Activated CD4-positive, alpha-beta T cell treated with anti-CD3 and anti-CD28 coated beads, Interleukin-2, Interleukin-4, amounts not matched to agents 100 ng/mL and 50 ng/mL, durations not matched to agents 16 hours and 8 hours (primary cell): ENCODE measurements around the gene KRTAP19-3.

Source experiments
- DNase-seq: peaks from one replicate; pipeline ENCODE4 v3.0.0-alpha.2; 2020; ENCODE audit warnings: low spot score

The KRTAP19-3 gene

GRCh38 chr21:30491963-30492428 is at the start of gene KRTAP19-3:
Gene KRTAP19-3, minus strand, starts transcription at chr21:30492013. Its CDS starts 56 bp downstream, at chr21:30491957.
- DNase-seq = no peak

DNA sequence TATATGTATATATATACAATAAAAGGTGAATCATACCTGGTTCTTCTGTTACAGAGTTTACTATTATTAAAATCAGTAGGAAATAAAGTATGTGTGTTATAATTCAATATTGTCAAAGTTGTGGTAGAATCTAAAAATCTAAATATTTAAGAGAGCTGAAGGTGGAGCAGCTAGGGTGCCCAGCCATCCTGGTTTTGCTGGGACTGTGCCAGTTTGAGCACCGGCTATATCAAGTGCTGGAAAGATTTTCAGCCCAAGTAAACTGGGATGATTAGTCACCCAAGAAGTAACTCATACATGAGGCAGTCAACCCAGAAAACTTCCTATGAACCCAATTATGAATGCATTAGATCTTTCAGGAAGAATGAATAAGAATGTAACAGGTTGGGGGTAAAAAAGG is 27.1 kb upstream of the KRTAP19-3 start:
- no peak for DNase-seq

DNA sequence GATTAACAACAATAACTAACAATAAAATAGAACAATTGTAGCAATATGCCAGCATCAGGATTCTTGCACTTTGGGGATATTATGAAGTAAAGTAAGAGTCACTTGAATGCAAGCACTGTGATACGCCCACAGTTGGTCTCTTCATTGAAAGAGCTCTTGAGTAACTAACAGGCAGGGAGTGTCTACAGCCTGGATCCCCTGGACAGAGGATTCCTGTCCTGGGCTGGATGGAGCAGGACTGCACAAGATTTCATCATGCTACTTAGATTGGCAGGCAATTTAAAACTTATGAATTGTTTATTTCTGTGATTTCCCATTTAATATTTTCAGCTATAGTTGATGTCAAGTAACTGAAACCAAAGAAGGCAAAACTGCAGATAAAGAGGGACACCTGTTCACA is 23.9 kb upstream of the KRTAP19-3 start:
- DNase-seq = no peak

DNA sequence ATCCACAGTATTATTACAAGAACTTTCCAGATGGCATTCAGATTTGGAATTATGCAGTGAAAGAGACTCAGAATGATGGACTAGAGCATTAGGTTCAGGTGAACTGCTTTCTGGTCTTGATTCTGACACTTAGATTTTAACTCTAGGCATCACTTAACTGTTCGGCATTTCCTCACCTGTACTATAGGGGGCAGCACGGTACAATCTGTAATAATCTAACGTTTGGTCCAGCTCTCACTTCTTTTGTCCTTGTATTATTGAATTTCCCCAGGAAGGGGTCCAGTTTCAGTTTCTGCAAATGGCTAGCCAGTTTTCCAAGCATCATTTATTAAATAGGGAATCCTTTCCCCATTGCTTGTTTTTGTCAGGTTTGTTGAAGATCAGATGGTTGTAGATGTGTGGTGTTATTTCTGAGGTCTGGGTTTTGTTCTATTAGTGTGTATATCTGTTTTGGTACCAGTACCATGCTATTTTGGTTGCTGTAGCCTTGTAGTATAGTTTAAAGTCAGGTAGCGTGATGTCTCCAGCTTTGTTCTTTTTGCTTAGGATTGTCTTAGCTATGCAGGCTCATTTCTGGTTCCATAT is 13.9 kb upstream of the KRTAP19-3 start:
- DNase-seq = peak; percentile 39

GRCh38 chr21:30502041-30502440 is 10.2 kb upstream of the KRTAP19-3 start, which contains the start of gene KRTAP19-5:
Gene KRTAP19-5, minus strand, starts transcription at chr21:30502141. Its CDS starts 51 bp downstream, at chr21:30502090.
- DNase-seq = no peak

- DNase-seq = no peak
Observed at GRCh38 chr21:30497065-30497464, 5.3 kb upstream of the KRTAP19-3 start, which contains the start of gene KRTAP19-4. Gene KRTAP19-4, minus strand, starts transcription at chr21:30497165. Its CDS starts 55 bp downstream, at chr21:30497110.

- no peak for DNase-seq
Observed at GRCh38 chr21:30487336-30487735, 4.5 kb downstream of the KRTAP19-3 start, which contains the start of gene KRTAP19-2. Gene KRTAP19-2, minus strand, starts transcription at chr21:30487436. Its CDS starts 88 bp downstream, at chr21:30487348.

DNA sequence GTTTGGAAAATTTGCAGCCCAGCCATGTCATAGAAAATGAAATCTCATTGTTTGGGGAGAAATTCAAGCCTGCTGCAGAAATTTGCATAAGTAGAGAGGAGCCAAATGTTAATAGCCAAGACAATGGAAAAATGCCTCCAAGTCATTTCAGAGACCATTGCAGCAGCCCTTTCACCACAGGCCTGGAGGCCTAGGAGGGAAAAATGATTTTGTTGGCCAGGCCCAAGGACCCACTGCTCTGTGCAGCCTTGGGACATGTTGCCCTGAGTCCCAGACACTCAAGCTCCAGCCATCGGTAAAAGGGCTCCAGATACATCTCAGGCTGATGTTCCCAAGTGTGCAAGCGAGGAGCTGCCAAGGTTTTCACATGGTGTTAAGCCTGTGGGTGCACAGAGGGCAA is 5.6 kb downstream of the KRTAP19-3 start:
- DNase-seq = no peak

GRCh38 chr21:30482130-30482529 is 9.7 kb downstream of the KRTAP19-3 start:
- no peak for DNase-seq

- no peak for DNase-seq
Observed at GRCh38 chr21:30480145-30480544, 11.7 kb downstream of the KRTAP19-3 start, which contains the start of gene KRTAP19-1. Gene KRTAP19-1, minus strand, starts transcription at chr21:30480367. Its CDS starts 50 bp downstream, at chr21:30480317.

GRCh38 chr21:30479259-30479658 is 12.6 kb downstream of the KRTAP19-3 start:
- DNase-seq = no peak

- no peak for DNase-seq
Observed at GRCh38 chr21:30478004-30478403, 13.8 kb downstream of the KRTAP19-3 start.

DNA sequence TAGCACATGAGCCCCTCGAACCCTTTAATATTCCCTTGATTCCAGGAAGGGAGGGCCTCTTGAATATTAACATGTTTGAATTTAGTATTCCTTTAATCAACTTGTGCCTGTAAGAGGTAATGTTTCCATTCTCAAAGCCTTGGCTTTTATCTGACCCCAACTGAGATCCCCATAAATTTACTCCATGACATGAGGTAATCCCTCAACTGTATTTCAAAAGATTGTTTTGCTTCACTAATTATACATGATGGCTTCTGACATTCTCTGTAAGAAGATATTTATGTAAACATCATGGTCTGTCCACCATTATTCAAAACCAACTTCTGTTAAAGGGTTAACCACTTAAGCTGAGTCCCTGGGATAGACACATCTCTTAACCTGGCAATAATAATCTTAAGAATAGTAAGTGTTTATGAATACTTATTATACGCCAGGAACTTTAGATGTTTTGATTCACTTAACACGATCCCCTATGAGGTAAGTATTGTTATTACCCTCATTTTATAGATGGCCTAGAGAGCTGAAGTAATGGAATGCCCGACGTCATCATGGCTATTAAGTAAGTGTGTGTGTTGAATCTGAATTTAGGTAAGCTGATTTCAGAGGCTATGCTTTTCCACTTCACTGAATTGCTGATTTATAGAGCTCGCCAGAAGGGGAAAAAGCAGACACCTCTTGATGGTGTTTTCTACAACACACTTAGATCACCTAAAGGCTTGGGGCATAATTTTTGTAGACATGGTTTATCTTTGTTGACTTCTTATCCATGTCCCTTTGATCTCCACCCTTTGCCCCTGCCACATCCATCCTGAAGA is 22.7 kb downstream of the KRTAP19-3 start:
- no peak for DNase-seq

- no peak for DNase-seq
Observed at GRCh38 chr21:30463713-30464112, 28.1 kb downstream of the KRTAP19-3 start.

DNA sequence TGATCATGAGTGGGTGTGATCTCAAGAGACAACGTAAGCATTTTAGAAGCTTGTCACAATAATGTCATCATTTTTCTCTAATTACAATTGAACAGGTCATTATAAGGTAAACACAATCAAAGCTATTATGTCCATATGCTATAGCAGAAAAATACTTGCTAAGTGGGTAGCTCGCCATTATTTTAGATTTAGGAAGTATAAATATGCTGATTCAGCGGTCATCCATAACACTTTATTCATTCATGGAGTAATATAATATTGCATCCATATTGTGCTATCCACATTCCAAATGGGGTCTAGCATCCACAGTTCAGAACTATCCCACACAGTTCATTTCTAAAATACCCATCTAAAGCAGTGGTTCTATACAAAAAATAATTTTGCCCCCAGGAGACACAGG is 43.3 kb downstream of the KRTAP19-3 start:
- no peak for DNase-seq

DNA sequence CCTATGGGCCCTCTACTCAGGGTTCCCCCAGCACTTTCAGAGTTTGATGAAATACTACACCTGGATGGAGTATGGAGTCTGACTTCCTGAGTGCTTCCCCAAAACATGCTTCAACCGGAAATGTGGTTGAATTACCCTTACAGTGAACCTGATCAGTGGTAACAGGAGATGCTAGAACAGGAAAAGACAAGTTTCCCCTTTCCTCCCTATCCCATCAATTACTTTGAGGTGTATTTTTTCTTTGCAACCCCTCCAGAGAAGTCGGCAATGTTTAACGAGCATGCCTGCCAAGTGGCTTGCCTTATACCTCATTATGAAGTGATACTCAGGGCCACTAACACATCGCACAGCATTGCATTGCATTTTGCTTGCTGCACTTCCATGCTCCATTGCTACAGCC is 44.8 kb downstream of the KRTAP19-3 start:
- DNase-seq = no peak

GRCh38 chr21:30444204-30444603 is 47.6 kb downstream of the KRTAP19-3 start:
- DNase-seq = no peak

- DNase-seq = no peak
Observed at GRCh38 chr21:30443226-30443625, 48.6 kb downstream of the KRTAP19-3 start.
